GM15510 (cell line): ENCODE data around the gene DMPK.

ENCODE experiments used
- POLR2A ChIP-seq: IDR thresholded peaks from 3 replicates; pipeline ENCODE4 v1.6.1; 2011; ENCODE audit warnings: borderline replicate concordance; ENCODE audit not compliant: insufficient read length; ENCODE audit errors: extremely low read depth

Gene DMPK

GRCh38 chr19:45800070-45800553, 17.8 kb upstream of the DMPK start:
- TF ChIP-seq POLR2A = no peak

GRCh38 chr19:45798995-45799517, 16.8 kb upstream of the DMPK start:
- no peak for TF ChIP-seq POLR2A

GRCh38 chr19:45794627-45795026, 12.3 kb upstream of the DMPK start:
- TF ChIP-seq POLR2A = no peak

GRCh38 chr19:45793876-45794275, 11.6 kb upstream of the DMPK start:
- no peak for TF ChIP-seq POLR2A

- TF ChIP-seq POLR2A = no peak
Measured at GRCh38 chr19:45793178-45793564, 10.9 kb upstream of the DMPK start.

GRCh38 chr19:45792470-45793177, 10.3 kb upstream of the DMPK start, which contains the start of gene DMWD:
TSS of gene DMWD (minus strand) at chr19:45792845. CDS start at chr19:45792756, 89 bp downstream.
- peak; percentile 85 for TF ChIP-seq POLR2A

- TF ChIP-seq POLR2A = no peak
Measured at GRCh38 chr19:45791744-45792469, 9.6 kb upstream of the DMPK start.

GRCh38 chr19:45790942-45791341, 8.7 kb upstream of the DMPK start:
- no peak for TF ChIP-seq POLR2A

GRCh38 chr19:45789035-45789786, 6.9 kb upstream of the DMPK start:
- TF ChIP-seq POLR2A = no peak

GRCh38 chr19:45786533-45786894, 4.2 kb upstream of the DMPK start:
- no peak for TF ChIP-seq POLR2A

- no peak for TF ChIP-seq POLR2A
Measured at GRCh38 chr19:45785781-45786532, 3.7 kb upstream of the DMPK start.

- no peak for TF ChIP-seq POLR2A
Measured at GRCh38 chr19:45785097-45785496, 2.8 kb upstream of the DMPK start.

- TF ChIP-seq POLR2A = no peak
Measured at GRCh38 chr19:45784096-45784495, 1.8 kb upstream of the DMPK start.
